WTC11 (cell line): ENCODE measurements around the gene TMEM8B. TPM values are rescaled to one million over a fixed set of nuclear protein-coding genes. Genes with fewer than 3 reads are reported as not detected.

Source experiments
- ATAC-seq: fragments of 200-7000 bp; cut with Tn5 transposase; 2 replicates; pipeline ENCODE4 v1.10.0; 2021; ENCODE audit warnings: mild to moderate bottlenecking, moderate library complexity
- CTCF ChIA-PET: fragments of 300-600 bp; sonication (Branson Sonifier 250); formaldehyde crosslinking; loops from one replicate; lab custom pipeline; 2021; ENCODE audit warnings: antibody characterized with exemption; lab: Charles Lee
- POLR2A ChIA-PET: fragments of 350-600 bp; sonication (Branson Sonifier 250); formaldehyde crosslinking; loops from one replicate; lab custom pipeline; 2021; ENCODE audit warnings: antibody characterized with exemption; lab: Charles Lee
- DNase-seq: peaks from one replicate; pipeline ENCODE4 v3.0.0; 2021; ENCODE audit warnings: low spot score
- H3K27ac Mint-ChIP-seq: 2 replicates; pipeline ENCODE4 v1.8.0; 2021; ENCODE audit warnings: mixed read lengths
- H3K27me3 Mint-ChIP-seq: 2 replicates; pipeline ENCODE4 v1.8.0; 2021; ENCODE audit warnings: low read depth, mild to moderate bottlenecking, moderate library complexity, mixed read lengths
- H3K36me3 Mint-ChIP-seq: 2 replicates; pipeline ENCODE4 v1.8.0; 2021; ENCODE audit warnings: mixed read lengths
- H3K4me1 Mint-ChIP-seq: 2 replicates; pipeline ENCODE4 v1.8.0; 2022; ENCODE audit warnings: mixed read lengths
- H3K4me3 Mint-ChIP-seq: 2 replicates; pipeline ENCODE4 v1.8.0; 2021; ENCODE audit warnings: mild to moderate bottlenecking, moderate library complexity, mixed read lengths
- H3K9me3 Mint-ChIP-seq: 2 replicates; pipeline ENCODE4 v1.8.0; 2021; ENCODE audit warnings: mixed read lengths
- CREB1 ChIP-seq: sonication (generic); formaldehyde crosslinking; IDR thresholded peaks from 2 replicates; pipeline ENCODE4 v1.8.0; 2023; ENCODE audit warnings: mild to moderate bottlenecking, missing genetic modification reagents
- ESRRA ChIP-seq: sonication (generic); formaldehyde crosslinking; IDR thresholded peaks from 2 replicates; pipeline ENCODE4 v1.8.1; 2022; ENCODE audit warnings: mild to moderate bottlenecking, missing genetic modification reagents, borderline replicate concordance
- FOXJ3 ChIP-seq: sonication (generic); formaldehyde crosslinking; IDR thresholded peaks from 2 replicates; pipeline ENCODE4 v1.9.0; 2021; ENCODE audit warnings: missing genetic modification reagents, mild to moderate bottlenecking, borderline replicate concordance
- FOXK1 ChIP-seq: sonication (generic); formaldehyde crosslinking; IDR thresholded peaks from 2 replicates; pipeline ENCODE4 v1.8.0; 2022; ENCODE audit warnings: mild to moderate bottlenecking, moderate library complexity, missing genetic modification reagents
- FOXP1 ChIP-seq: sonication (generic); formaldehyde crosslinking; IDR thresholded peaks from 2 replicates; pipeline ENCODE4 v1.8.0; 2022; ENCODE audit warnings: missing genetic modification reagents, mild to moderate bottlenecking, moderate library complexity, borderline replicate concordance
- JUN ChIP-seq: sonication (generic); formaldehyde crosslinking; IDR thresholded peaks from 2 replicates; pipeline ENCODE4 v1.8.0; 2023; ENCODE audit warnings: mild to moderate bottlenecking, missing genetic modification reagents
- NR1H2 ChIP-seq: sonication (generic); formaldehyde crosslinking; IDR thresholded peaks from 2 replicates; pipeline ENCODE4 v1.9.0; 2021; ENCODE audit warnings: mild to moderate bottlenecking, moderate library complexity, missing genetic modification reagents
- PRRX2 ChIP-seq: fragments of 250-450 bp; sonication (Bioruptor Pico); IDR thresholded peaks from 2 replicates; pipeline ENCODE4 v1.8.0; 2021; ENCODE audit warnings: mild to moderate bottlenecking
- TEAD4 ChIP-seq: sonication (generic); formaldehyde crosslinking; IDR thresholded peaks from 2 replicates; pipeline ENCODE4 v1.8.0; 2022; ENCODE audit warnings: mild to moderate bottlenecking, missing genetic modification reagents
- ZNF232 ChIP-seq: sonication (generic); formaldehyde crosslinking; IDR thresholded peaks from 2 replicates; pipeline ENCODE4 v1.8.0; 2022; ENCODE audit warnings: mild to moderate bottlenecking, missing genetic modification reagents
- total RNA-seq: library from RNA; stranded (reverse); gene quantifications from 3 replicates; pipeline ENCODE4 v1.2.3, GENCODE V29; 2021
- TF ChIP-seq, protein P1 (sequence below): fragments of 250-450 bp; sonication (Bioruptor Pico); IDR thresholded peaks from 2 replicates; pipeline ENCODE4 v1.8.0; 2021; ENCODE audit warnings: mild to moderate bottlenecking
- TF ChIP-seq, protein P2 (sequence below): sonication (generic); formaldehyde crosslinking; IDR thresholded peaks from 2 replicates; pipeline ENCODE4 v1.8.1; 2023; ENCODE audit warnings: mild to moderate bottlenecking, missing genetic modification reagents, moderate library complexity
- TF ChIP-seq, protein P3 (sequence below): fragments of 250-450 bp; sonication (Bioruptor Pico); IDR thresholded peaks from 2 replicates; pipeline ENCODE4 v1.9.0; 2021; ENCODE audit warnings: mild to moderate bottlenecking
- TF ChIP-seq, protein P4 (sequence below): fragments of 250-450 bp; sonication (Bioruptor Pico); IDR thresholded peaks from 2 replicates; pipeline ENCODE4 v2.1.2; 2022; ENCODE audit warnings: mild to moderate bottlenecking, moderate library complexity
- TF ChIP-seq, protein P5 (sequence below): sonication (generic); formaldehyde crosslinking; IDR thresholded peaks from 2 replicates; pipeline ENCODE4 v1.8.1; 2023; ENCODE audit warnings: mild to moderate bottlenecking, missing genetic modification reagents
- TF ChIP-seq, protein P6 (sequence below): sonication (generic); formaldehyde crosslinking; IDR thresholded peaks from 2 replicates; pipeline ENCODE4 v1.8.1; 2023; ENCODE audit warnings: mild to moderate bottlenecking, missing genetic modification reagents, borderline replicate concordance
- TF ChIP-seq, protein P7 (sequence below): fragments of 250-450 bp; sonication (Bioruptor Pico); conservative IDR thresholded peaks from 2 replicates; pipeline ENCODE4 v1.9.0; 2021; ENCODE audit warnings: mild to moderate bottlenecking
- TF ChIP-seq, protein P8 (sequence below): sonication (generic); formaldehyde crosslinking; IDR thresholded peaks from 2 replicates; pipeline ENCODE4 v1.8.1; 2022; ENCODE audit warnings: mild to moderate bottlenecking, missing genetic modification reagents, moderate library complexity, borderline replicate concordance

The TMEM8B gene
- total RNA-seq, 1 experiment from 2014 or later: 9.5 TPM

DNA sequence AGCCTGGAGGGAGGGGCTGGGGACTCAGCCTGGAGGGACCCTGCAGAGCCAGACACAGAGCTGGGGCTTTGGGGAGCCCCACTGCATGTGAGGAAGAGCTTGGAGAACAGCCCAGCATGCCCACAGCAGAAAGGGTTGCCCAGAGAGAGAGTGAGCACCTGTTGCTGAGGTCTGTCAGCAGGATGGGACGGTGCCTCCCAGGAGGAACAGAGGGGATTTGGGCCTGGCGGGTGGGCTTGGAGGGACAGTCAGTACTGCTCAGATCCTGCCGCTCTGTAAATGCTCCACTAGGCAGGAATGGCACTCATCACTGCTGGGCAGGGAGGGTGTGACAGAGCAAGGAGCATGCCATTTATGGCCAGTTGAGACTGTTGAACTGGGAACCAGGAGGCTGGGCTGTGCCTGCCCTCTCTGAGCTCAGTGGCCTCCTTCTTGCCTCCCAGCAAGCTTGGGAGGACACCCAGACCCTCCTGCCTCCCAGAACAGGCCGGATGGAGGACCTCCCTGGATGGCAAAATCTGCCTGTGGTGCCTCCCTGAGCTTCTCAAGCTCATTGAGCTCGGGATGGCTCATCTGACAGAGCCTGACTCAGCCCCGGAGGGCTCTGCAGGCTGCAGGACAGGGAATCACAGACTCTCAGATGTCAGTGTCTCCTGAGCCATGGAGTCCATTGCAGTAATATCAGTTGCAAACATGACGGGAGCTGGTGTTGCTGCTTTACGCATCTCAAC lies 76.2 kb downstream of the TMEM8B start (continued):
- TF ChIP-seq, protein P1, sequence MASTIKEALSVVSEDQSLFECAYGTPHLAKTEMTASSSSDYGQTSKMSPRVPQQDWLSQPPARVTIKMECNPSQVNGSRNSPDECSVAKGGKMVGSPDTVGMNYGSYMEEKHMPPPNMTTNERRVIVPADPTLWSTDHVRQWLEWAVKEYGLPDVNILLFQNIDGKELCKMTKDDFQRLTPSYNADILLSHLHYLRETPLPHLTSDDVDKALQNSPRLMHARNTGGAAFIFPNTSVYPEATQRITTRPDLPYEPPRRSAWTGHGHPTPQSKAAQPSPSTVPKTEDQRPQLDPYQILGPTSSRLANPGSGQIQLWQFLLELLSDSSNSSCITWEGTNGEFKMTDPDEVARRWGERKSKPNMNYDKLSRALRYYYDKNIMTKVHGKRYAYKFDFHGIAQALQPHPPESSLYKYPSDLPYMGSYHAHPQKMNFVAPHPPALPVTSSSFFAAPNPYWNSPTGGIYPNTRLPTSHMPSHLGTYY (CRISPR knock-in tag): no peak
- TF ChIP-seq, protein P2, sequence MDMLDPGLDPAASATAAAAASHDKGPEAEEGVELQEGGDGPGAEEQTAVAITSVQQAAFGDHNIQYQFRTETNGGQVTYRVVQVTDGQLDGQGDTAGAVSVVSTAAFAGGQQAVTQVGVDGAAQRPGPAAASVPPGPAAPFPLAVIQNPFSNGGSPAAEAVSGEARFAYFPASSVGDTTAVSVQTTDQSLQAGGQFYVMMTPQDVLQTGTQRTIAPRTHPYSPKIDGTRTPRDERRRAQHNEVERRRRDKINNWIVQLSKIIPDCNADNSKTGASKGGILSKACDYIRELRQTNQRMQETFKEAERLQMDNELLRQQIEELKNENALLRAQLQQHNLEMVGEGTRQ: no peak
- TF ChIP-seq, protein P3, sequence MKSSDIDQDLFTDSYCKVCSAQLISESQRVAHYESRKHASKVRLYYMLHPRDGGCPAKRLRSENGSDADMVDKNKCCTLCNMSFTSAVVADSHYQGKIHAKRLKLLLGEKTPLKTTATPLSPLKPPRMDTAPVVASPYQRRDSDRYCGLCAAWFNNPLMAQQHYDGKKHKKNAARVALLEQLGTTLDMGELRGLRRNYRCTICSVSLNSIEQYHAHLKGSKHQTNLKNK (CRISPR knock-in tag): no peak
- TF ChIP-seq, protein P4, sequence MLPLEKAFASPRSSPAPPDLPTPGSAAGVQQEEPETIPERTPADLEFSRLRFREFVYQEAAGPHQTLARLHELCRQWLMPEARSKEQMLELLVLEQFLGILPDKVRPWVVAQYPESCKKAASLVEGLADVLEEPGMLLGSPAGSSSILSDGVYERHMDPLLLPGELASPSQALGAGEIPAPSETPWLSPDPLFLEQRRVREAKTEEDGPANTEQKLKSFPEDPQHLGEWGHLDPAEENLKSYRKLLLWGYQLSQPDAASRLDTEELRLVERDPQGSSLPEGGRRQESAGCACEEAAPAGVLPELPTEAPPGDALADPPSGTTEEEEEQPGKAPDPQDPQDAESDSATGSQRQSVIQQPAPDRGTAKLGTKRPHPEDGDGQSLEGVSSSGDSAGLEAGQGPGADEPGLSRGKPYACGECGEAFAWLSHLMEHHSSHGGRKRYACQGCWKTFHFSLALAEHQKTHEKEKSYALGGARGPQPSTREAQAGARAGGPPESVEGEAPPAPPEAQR (CRISPR knock-in tag): no peak
- TF ChIP-seq, protein P5, sequence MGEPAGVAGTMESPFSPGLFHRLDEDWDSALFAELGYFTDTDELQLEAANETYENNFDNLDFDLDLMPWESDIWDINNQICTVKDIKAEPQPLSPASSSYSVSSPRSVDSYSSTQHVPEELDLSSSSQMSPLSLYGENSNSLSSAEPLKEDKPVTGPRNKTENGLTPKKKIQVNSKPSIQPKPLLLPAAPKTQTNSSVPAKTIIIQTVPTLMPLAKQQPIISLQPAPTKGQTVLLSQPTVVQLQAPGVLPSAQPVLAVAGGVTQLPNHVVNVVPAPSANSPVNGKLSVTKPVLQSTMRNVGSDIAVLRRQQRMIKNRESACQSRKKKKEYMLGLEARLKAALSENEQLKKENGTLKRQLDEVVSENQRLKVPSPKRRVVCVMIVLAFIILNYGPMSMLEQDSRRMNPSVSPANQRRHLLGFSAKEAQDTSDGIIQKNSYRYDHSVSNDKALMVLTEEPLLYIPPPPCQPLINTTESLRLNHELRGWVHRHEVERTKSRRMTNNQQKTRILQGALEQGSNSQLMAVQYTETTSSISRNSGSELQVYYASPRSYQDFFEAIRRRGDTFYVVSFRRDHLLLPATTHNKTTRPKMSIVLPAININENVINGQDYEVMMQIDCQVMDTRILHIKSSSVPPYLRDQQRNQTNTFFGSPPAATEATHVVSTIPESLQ (CRISPR knock-in tag): no peak
- TF ChIP-seq FOXP1 (CRISPR knock-in tag): no peak
- TF ChIP-seq PRRX2 (CRISPR knock-in tag): no peak
- no peak for TF ChIP-seq ZNF232 (CRISPR knock-in tag)
- TF ChIP-seq, protein P6, sequence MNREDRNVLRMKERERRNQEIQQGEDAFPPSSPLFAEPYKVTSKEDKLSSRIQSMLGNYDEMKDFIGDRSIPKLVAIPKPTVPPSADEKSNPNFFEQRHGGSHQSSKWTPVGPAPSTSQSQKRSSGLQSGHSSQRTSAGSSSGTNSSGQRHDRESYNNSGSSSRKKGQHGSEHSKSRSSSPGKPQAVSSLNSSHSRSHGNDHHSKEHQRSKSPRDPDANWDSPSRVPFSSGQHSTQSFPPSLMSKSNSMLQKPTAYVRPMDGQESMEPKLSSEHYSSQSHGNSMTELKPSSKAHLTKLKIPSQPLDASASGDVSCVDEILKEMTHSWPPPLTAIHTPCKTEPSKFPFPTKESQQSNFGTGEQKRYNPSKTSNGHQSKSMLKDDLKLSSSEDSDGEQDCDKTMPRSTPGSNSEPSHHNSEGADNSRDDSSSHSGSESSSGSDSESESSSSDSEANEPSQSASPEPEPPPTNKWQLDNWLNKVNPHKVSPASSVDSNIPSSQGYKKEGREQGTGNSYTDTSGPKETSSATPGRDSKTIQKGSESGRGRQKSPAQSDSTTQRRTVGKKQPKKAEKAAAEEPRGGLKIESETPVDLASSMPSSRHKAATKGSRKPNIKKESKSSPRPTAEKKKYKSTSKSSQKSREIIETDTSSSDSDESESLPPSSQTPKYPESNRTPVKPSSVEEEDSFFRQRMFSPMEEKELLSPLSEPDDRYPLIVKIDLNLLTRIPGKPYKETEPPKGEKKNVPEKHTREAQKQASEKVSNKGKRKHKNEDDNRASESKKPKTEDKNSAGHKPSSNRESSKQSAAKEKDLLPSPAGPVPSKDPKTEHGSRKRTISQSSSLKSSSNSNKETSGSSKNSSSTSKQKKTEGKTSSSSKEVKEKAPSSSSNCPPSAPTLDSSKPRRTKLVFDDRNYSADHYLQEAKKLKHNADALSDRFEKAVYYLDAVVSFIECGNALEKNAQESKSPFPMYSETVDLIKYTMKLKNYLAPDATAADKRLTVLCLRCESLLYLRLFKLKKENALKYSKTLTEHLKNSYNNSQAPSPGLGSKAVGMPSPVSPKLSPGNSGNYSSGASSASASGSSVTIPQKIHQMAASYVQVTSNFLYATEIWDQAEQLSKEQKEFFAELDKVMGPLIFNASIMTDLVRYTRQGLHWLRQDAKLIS: no peak
- TF ChIP-seq CREB1 (CRISPR knock-in tag): no peak
- TF ChIP-seq FOXK1 (CRISPR knock-in tag): no peak
- TF ChIP-seq NR1H2 (CRISPR knock-in tag): no peak
- TF ChIP-seq, all 79 proteins: peak for 0

DNA sequence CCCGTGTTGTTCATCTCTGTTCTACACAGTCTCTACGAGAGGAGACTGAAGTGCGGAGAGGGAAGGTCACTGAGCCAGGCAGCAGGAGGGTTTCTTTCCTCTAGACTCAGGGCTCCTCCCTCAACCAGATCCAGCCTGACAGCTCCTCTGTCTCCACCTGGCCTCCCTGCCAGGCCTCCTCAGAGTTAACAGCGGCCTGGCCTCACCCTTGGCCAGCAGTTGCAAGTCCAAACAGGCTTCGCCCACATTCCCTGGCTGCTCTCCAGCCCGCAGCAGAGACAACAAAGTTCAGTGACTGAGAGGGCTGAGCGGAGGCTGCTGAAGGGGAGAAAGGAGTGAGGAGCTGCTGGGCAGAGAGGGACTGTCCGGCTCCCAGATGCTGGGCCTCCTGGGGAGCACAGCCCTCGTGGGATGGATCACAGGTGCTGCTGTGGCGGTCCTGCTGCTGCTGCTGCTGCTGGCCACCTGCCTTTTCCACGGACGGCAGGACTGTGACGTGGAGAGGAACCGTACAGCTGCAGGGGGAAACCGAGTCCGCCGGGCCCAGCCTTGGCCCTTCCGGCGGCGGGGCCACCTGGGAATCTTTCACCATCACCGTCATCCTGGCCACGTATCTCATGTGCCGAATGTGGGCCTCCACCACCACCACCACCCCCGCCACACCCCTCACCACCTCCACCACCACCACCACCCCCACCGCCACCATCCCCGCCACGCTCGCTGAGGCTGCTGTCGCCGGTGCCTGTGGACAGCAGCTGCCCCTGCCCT lies 77.1 kb downstream of the TMEM8B start, which contains the start of gene HRCT1:
TSS of gene HRCT1 (plus strand) at position 291 of the 768 bp plus-strand sequence. CDS start at position 377, 86 bp downstream.
- no peak within 1 kb of the TSS for H3K27ac Mint-ChIP-seq
- POLR2A ChIA-PET: no interaction called here
- H3K27me3 Mint-ChIP-seq: peaks cover 6% of the 10 kb centered on the region; the same call in 1 of the 2 replicates
- no peak within 1 kb of the TSS for H3K4me3 Mint-ChIP-seq
- DNase-seq: no peak
- H3K4me1 Mint-ChIP-seq: peaks cover 43% of the 10 kb centered on the region
- ATAC-seq: no peak
- CTCF ChIA-PET: interaction anchor here (1.1 to 7.5 kb wide), 5 partner anchors 11 to 116 kb away, joined by 3 to 52 read pairs (median 10); no protein-coding TSS in a partner anchor
- H3K36me3 Mint-ChIP-seq: no peaks in the 10 kb centered on the region
- no peaks in the 10 kb centered on the region for H3K9me3 Mint-ChIP-seq
- TF ChIP-seq NR1H2 (CRISPR knock-in tag) (no peak), ESRRA (CRISPR knock-in tag) (no peak), TEAD4 (CRISPR knock-in tag) (no peak), JUN (CRISPR knock-in tag) (no peak), FOXJ3 (CRISPR knock-in tag) (no peak)
- TF ChIP-seq, protein P7, sequence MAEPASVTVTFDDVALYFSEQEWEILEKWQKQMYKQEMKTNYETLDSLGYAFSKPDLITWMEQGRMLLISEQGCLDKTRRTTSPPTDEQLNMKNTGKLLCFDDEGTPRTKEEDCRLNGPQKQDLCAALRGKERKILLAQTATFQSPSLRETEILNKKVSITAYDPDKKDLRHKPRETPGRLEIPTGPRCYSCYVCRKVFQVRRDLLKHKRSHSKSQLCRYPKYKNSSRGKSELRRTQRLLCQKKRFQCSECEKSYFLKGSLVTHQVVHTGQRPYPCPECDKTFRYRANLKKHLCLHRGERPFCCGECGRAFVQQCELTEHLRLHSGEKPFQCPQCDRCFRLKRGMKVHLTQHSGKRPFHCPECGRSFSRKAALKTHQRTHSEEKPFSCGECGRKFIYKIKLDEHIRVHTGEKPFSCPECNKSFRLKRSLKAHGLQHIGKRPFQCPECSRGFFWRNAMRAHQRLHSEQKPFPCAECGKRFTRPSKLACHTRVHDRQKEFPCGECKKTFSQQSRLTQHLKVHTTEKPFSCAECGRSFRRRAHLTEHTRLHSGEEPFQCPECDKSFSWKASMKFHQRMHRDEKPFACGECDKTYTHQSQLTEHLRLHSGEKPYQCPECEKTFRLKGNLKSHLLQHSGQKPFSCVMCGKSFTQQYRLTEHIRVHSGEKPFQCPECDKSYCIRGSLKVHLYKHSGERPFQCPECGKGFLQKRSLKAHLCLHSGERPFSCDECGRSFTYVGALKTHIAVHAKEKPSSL: no peak
- TF ChIP-seq, protein P8, sequence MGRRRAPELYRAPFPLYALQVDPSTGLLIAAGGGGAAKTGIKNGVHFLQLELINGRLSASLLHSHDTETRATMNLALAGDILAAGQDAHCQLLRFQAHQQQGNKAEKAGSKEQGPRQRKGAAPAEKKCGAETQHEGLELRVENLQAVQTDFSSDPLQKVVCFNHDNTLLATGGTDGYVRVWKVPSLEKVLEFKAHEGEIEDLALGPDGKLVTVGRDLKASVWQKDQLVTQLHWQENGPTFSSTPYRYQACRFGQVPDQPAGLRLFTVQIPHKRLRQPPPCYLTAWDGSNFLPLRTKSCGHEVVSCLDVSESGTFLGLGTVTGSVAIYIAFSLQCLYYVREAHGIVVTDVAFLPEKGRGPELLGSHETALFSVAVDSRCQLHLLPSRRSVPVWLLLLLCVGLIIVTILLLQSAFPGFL (CRISPR knock-in tag): no peak
